K562 (cell line): ENCODE measurements around the gene SIKE1. TPM values are rescaled to one million over a fixed set of nuclear protein-coding genes. Genes with fewer than 3 reads are reported as not detected.
A peak's percentile ranks its signal among the peaks of the same experiment; 100 is the strongest.

Experiments
- MED1 ChIP-seq: sonication (generic); formaldehyde crosslinking; IDR thresholded peaks from 2 replicates; pipeline ENCODE4 v1.8.1; 2023; ENCODE audit warnings: missing genetic modification reagents, borderline replicate concordance
- NELFE ChIP-seq: IDR thresholded peaks from 2 replicates; pipeline ENCODE4 v1.6.1; 2011; ENCODE audit warnings: mild to moderate bottlenecking; ENCODE audit not compliant: insufficient read depth, insufficient read length
- POLR2A ChIP-seq: fragments of 450-650 bp; conservative IDR thresholded peaks from 2 replicates; pipeline ENCODE4 v1.6.1; 2016
- SAP30 ChIP-seq: fragments of 200-600 bp; sonication (generic); IDR thresholded peaks from 2 replicates; pipeline ENCODE4 v1.6.1; 2012; ENCODE audit warnings: borderline replicate concordance, low read depth, mild to moderate bottlenecking, moderate library complexity, low read length, control low read depth, inconsistent platforms; ENCODE audit not compliant: insufficient read depth, poor library complexity, severe bottlenecking
- SIX5 ChIP-seq, 2 experiments: IDR thresholded peaks; 2 replicates each; pipeline ENCODE4 v1.6.1; 2011; ENCODE audit warnings: low read length in 2 of 2, borderline replicate concordance in 1 of 2, low read depth in 1 of 2, mild to moderate bottlenecking in 1 of 2, moderate library complexity in 1 of 2; ENCODE audit not compliant: insufficient read depth in 1 of 2
- ZFP30 ChIP-seq: fragments of 250-450 bp; sonication (Bioruptor Pico); IDR thresholded peaks from 2 replicates; pipeline ENCODE4 v1.8.0; 2022; ENCODE audit warnings: moderate library complexity, mild to moderate bottlenecking, inconsistent platforms, borderline replicate concordance
- ZNF175 ChIP-seq: fragments of 200-800 bp; sonication (Bioruptor generic); IDR thresholded peaks from 2 replicates; pipeline ENCODE4 v1.6.1; 2016; ENCODE audit warnings: low read depth, mild to moderate bottlenecking, missing genetic modification characterization, missing compliant biosample characterization
- ZNF561 ChIP-seq: fragments of 450-650 bp; formaldehyde crosslinking; conservative IDR thresholded peaks from 2 replicates; pipeline ENCODE4 v1.4.0; 2020; ENCODE audit warnings: mild to moderate bottlenecking, moderate library complexity
- ZZZ3 ChIP-seq: fragments of 450-650 bp; IDR thresholded peaks from 2 replicates; pipeline ENCODE4 v1.6.1; 2016; ENCODE audit warnings: antibody characterized with exemption, mild to moderate bottlenecking, moderate library complexity
- polyA plus RNA-seq, 8 experiments: library from polyadenylated mRNA; depleted of rRNA in 4 of 8; stranded (reverse) in 5 of 8; unstranded in 3 of 8; fragments of >200 nt; fragmentation: Nextera tagmentation in 2 of 8; fragmentation: Illumina TruSeq in 1 of 8; extraction: Ambion mirVana in 2 of 8; extraction: Trizol in 1 of 8; gene quantifications; 2 replicates each; pipeline versions ENCODE4 v1.2.1 to v1.2.3, GENCODE V29; 2011 to 2014; ENCODE audit warnings: inconsistent platforms in 1 of 8, missing spikeins in 1 of 8
- total RNA-seq, 7 experiments: library from RNA; depleted of rRNA in 6 of 7; stranded (reverse); fragments of >200 nt in 6 of 7; fragmentation: Illumina TruSeq in 2 of 7; extraction: Trizol in 2 of 7; gene quantifications; 2 replicates each; pipeline versions ENCODE4 v1.2.1 to v1.2.3, GENCODE V29; 2011 to 2021; ENCODE audit warnings: low replicate concordance in 1 of 7
- TF ChIP-seq, protein P1 (sequence below), 3 experiments: fragments of 200-800 bp in 1 of 3; fragments of 250-450 bp in 1 of 3; fragments of 450-650 bp in 1 of 3; sonication (Bioruptor Pico) in 1 of 3; sonication (Bioruptor generic) in 1 of 3; formaldehyde crosslinking in 1 of 3; IDR thresholded peaks; 2 replicates each; pipeline versions ENCODE4 v1.6.1 to v1.8.0; 2016 to 2022; ENCODE audit warnings: mild to moderate bottlenecking in 2 of 3, missing genetic modification characterization in 2 of 3, missing compliant biosample characterization in 1 of 3, moderate library complexity in 1 of 3
- TF ChIP-seq, protein P2 (sequence below), 2 experiments: fragments of 450-650 bp; IDR thresholded peaks; 2 replicates each; pipeline ENCODE4 v1.6.1; 2016; ENCODE audit warnings: mild to moderate bottlenecking in 2 of 2, borderline replicate concordance in 1 of 2, low read depth in 1 of 2, moderate library complexity in 1 of 2
- TF ChIP-seq, protein P3 (sequence below): fragments of 250-450 bp; sonication (Bioruptor Pico); IDR thresholded peaks from 2 replicates; pipeline ENCODE4 v1.9.0; 2021; ENCODE audit warnings: mild to moderate bottlenecking
- TF ChIP-seq, protein P4 (sequence below): fragments of 250-450 bp; sonication (Bioruptor Pico); IDR thresholded peaks from 2 replicates; pipeline ENCODE4 v1.8.0; 2021; ENCODE audit warnings: moderate library complexity, mild to moderate bottlenecking, inconsistent platforms

SIKE1 gene
- total and polyA plus RNA-seq, 9 of the 15 experiments (the other 6 are each of a cell fraction or from before 2014, with no cell fraction given): 21.8 to 144 (median 76.3) TPM

DNA sequence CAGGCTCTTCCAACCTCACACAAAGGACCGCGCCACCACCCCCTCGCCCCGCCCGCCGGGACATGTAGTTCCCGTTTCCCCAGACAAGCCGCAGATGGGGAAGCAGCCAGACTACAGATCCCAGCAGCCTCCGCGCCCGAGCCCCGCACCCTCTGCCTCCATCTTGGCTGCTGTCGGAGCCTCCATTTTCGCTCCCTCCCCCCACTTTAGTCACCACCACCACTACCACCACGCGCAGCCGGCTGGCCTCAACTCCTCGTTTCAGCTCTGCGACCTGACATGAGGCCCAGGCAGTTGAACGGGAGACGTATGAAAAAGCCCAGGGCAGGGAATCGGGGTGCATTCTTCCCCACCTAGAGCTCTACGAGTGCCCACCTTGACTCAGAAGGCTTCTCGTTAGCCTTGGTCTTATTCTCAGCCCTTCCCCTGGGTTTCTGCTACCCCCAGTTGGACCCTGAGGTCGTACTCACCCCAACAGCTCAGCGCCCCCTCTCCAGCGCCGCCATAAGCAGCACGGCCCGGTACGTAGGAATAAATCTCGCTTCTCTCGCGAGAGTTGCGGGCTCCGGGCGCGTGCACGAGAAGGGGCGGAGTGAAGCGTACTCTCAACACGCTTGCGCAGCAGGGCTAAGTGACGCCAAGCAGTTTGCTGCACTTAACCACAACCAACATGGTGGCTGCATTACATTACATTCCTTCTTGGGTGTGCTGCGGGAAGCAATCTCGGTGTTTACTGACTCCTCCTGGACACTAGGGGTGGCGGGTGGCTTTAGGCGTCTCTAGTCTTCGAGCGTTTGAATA is 22.8 kb downstream of the SIKE1 start, which contains the start of gene CSDE1 (continued):
- TF ChIP-seq, protein P1, sequence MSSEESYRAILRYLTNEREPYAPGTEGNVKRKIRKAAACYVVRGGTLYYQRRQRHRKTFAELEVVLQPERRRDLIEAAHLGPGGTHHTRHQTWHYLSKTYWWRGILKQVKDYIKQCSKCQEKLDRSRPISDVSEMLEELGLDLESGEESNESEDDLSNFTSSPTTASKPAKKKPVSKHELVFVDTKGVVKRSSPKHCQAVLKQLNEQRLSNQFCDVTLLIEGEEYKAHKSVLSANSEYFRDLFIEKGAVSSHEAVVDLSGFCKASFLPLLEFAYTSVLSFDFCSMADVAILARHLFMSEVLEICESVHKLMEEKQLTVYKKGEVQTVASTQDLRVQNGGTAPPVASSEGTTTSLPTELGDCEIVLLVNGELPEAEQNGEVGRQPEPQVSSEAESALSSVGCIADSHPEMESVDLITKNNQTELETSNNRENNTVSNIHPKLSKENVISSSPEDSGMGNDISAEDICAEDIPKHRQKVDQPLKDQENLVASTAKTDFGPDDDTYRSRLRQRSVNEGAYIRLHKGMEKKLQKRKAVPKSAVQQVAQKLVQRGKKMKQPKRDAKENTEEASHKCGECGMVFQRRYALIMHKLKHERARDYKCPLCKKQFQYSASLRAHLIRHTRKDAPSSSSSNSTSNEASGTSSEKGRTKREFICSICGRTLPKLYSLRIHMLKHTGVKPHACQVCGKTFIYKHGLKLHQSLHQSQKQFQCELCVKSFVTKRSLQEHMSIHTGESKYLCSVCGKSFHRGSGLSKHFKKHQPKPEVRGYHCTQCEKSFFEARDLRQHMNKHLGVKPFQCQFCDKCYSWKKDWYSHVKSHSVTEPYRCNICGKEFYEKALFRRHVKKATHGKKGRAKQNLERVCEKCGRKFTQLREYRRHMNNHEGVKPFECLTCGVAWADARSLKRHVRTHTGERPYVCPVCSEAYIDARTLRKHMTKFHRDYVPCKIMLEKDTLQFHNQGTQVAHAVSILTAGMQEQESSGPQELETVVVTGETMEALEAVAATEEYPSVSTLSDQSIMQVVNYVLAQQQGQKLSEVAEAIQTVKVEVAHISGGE (CRISPR knock-in tag; IDR thresholded peaks at IDR 0.05): peak; percentile 27 to 74 (median 69); a peak in 3 of 6 replicates
- TF ChIP-seq NELFE: no peak
- TF ChIP-seq, protein P2, sequence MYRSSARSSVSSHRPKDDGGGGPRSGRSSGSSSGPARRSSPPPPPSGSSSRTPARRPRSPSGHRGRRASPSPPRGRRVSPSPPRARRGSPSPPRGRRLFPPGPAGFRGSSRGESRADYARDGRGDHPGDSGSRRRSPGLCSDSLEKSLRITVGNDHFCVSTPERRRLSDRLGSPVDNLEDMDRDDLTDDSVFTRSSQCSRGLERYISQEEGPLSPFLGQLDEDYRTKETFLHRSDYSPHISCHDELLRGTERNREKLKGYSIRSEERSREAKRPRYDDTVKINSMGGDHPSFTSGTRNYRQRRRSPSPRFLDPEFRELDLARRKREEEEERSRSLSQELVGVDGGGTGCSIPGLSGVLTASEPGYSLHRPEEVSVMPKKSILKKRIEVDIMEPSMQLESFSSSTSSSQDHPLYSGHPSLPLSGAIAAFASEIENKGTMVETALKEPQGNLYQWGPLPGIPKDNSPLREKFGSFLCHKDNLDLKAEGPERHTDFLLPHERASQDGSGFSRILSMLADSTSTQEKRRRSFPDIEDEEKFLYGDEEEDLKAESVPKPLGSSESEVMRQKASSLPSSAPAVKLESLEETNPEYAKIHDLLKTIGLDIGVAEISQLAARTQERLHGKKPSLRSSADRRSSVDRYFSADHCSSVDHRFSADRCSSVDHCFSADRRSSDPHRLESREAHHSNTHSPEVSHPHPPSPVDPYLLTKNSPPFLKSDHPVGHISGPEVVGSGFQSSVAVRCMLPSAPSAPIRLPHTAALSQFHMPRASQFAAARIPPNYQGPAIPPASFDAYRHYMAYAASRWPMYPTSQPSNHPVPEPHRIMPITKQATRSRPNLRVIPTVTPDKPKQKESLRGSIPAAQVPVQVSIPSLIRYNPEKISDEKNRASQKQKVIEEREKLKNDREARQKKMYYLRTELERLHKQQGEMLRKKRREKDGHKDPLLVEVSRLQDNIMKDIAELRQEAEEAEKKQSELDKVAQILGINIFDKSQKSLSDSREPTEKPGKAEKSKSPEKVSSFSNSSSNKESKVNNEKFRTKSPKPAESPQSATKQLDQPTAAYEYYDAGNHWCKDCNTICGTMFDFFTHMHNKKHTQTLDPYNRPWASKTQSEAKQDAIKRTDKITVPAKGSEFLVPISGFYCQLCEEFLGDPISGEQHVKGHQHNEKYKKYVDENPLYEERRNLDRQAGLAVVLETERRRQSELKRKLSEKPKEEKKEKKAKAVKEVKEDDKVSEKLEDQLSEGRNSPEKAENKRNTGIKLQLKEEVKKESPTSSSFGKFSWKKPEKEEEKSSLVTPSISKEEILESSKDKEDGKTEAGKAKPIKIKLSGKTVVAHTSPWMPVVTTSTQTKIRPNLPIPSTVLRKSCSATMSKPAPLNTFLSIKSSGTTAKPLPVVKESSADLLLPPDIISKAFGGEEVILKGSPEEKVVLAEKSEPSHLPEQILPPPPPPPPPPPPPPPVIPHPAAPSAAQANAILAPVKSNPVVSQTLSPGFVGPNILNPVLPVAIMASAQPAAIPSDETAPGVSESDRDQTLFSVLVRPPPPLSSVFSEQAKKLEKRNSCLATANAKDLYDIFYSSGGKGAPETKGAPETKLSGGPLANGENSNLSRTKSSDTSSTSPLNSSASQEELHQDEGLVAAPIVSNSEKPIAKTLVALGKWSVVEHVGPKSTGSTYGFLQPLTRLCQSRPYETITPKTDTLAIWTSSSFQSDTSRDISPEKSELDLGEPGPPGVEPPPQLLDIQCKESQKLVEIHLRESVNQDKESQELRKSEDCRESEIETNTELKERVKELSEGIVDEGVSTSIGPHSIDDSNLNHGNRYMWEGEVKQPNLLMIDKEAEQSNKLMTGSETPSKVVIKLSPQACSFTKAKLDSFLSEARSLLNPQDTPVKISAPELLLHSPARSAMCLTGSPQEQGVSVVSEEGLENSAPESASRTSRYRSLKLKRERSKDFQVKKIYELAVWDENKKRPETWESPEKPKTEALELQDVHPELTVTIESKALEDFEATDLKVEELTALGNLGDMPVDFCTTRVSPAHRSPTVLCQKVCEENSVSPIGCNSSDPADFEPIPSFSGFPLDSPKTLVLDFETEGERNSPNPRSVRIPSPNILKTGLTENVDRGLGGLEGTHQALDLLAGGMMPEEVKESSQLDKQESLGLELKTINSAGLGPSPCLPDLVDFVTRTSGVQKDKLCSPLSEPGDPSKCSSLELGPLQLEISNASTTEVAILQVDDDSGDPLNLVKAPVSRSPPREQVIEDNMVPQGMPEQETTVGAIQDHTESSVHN (IDR thresholded peaks at IDR 0.05; ENCODE audit: borderline replicate concordance in 1 of 2, low read depth in 1 of 2): peak in 1 of 2 experiments; percentile 67; a peak in 2 of 4 replicates
- TF ChIP-seq ZFP30 (CRISPR knock-in tag): no peak
- peak; percentile 46 for TF ChIP-seq SAP30
- TF ChIP-seq POLR2A: peak; percentile 99
- TF ChIP-seq ZZZ3: peak; percentile 58; the same call in 1 of the 2 replicates
- TF ChIP-seq, protein P3, sequence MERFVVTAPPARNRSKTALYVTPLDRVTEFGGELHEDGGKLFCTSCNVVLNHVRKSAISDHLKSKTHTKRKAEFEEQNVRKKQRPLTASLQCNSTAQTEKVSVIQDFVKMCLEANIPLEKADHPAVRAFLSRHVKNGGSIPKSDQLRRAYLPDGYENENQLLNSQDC (CRISPR knock-in tag): no peak
- TF ChIP-seq ZNF175 (CRISPR knock-in tag): peak; percentile 13; the same call in 1 of the 2 replicates
- TF ChIP-seq SIX5 (IDR thresholded peaks at IDR 0.05; ENCODE audit: borderline replicate concordance in 1 of 2, insufficient read depth in 1 of 2, low read depth in 1 of 2, low read length in 2 of 2): peak; percentile 86 to 90
- TF ChIP-seq MED1 (CRISPR knock-in tag): no peak
- TF ChIP-seq, protein P4, sequence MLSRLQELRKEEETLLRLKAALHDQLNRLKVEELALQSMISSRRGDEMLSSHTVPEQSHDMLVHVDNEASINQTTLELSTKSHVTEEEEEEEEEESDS (CRISPR knock-in tag): no peak
- no peak for TF ChIP-seq ZNF561 (CRISPR knock-in tag)
